HepG2 (cell line): Measurements from ENCODE around the gene ZNF365. TPM values are rescaled to one million over a fixed set of nuclear protein-coding genes. Genes with fewer than 3 reads are reported as not detected.

Experiments
- ARHGAP35 ChIP-seq: sonication (generic); formaldehyde crosslinking; IDR thresholded peaks from 2 replicates; pipeline ENCODE4 v1.9.0; 2022; ENCODE audit warnings: mild to moderate bottlenecking, inconsistent platforms, moderate library complexity, missing genetic modification reagents, borderline replicate concordance
- ATAD3A ChIP-seq: sonication (generic); formaldehyde crosslinking; IDR thresholded peaks from 2 replicates; pipeline ENCODE4 v1.4.0; 2020; ENCODE audit warnings: missing genetic modification reagents
- ATM ChIP-seq: fragments of 450-650 bp; IDR thresholded peaks from 2 replicates; pipeline ENCODE4 v1.7.1; 2017; ENCODE audit warnings: mild to moderate bottlenecking, borderline replicate concordance
- CCDC6 ChIP-seq: sonication (generic); formaldehyde crosslinking; IDR thresholded peaks from 2 replicates; pipeline ENCODE4 v1.8.1; 2022; ENCODE audit warnings: mild to moderate bottlenecking, missing genetic modification reagents, moderate library complexity
- KLF13 ChIP-seq: sonication (generic); formaldehyde crosslinking; IDR thresholded peaks from 2 replicates; pipeline ENCODE4 v1.4.0; 2020; ENCODE audit warnings: mild to moderate bottlenecking, missing genetic modification reagents
- SSRP1 ChIP-seq: IDR thresholded peaks from 2 replicates; pipeline ENCODE4 v1.6.1; 2016; ENCODE audit warnings: control low read depth
- THYN1 ChIP-seq: sonication (generic); formaldehyde crosslinking; IDR thresholded peaks from 2 replicates; pipeline ENCODE4 v1.8.1; 2023; ENCODE audit warnings: low read depth, mild to moderate bottlenecking, moderate library complexity, missing genetic modification reagents, borderline replicate concordance
- ZNF232 ChIP-seq: sonication (generic); formaldehyde crosslinking; IDR thresholded peaks from 2 replicates; pipeline ENCODE4 v1.4.0; 2020; ENCODE audit warnings: missing genetic modification reagents, borderline replicate concordance
- ZNF383 ChIP-seq: sonication (generic); formaldehyde crosslinking; IDR thresholded peaks from 2 replicates; pipeline ENCODE4 v1.4.0; 2020; ENCODE audit warnings: missing genetic modification reagents, mild to moderate bottlenecking, borderline replicate concordance
- polyA plus RNA-seq, 8 experiments: library from polyadenylated mRNA; depleted of rRNA in 3 of 8; stranded (reverse) in 7 of 8; unstranded in 1 of 8; fragments of >200 nt; fragmentation: Illumina TruSeq in 4 of 8; extraction: Trizol in 4 of 8; gene quantifications; 2 replicates each; pipeline versions ENCODE4 v1.2.1 to v1.2.3, GENCODE V29; 2011 to 2016; ENCODE audit warnings: low read depth in 4 of 8, missing spikeins in 1 of 8, mixed read lengths in 1 of 8; ENCODE audit not compliant: insufficient read depth in 1 of 8
- total RNA-seq, 5 experiments: library from RNA; depleted of rRNA; stranded (reverse); fragments of >200 nt; fragmentation: Illumina TruSeq; extraction: Trizol; gene quantifications; 2 replicates each; pipeline ENCODE4 v1.2.3, GENCODE V29; 2016; ENCODE audit warnings: low read depth in 1 of 5
- TF ChIP-seq, protein P1 (sequence below), 2 experiments: sonication (generic) in 1 of 2; formaldehyde crosslinking in 1 of 2; IDR thresholded peaks; 2 replicates each; pipeline versions ENCODE4 v1.4.0 to v1.6.1; 2016 to 2020; ENCODE audit warnings: borderline replicate concordance in 1 of 2, low read depth in 1 of 2, mild to moderate bottlenecking in 1 of 2, missing genetic modification reagents in 1 of 2
- TF ChIP-seq, protein P2 (sequence below): sonication (generic); formaldehyde crosslinking; IDR thresholded peaks from 2 replicates; pipeline ENCODE4 v1.5.1; 2020; ENCODE audit warnings: mild to moderate bottlenecking, missing genetic modification reagents, moderate library complexity
- TF ChIP-seq, protein P3 (sequence below): sonication (generic); formaldehyde crosslinking; IDR thresholded peaks from 2 replicates; pipeline ENCODE4 v1.4.0; 2020; ENCODE audit warnings: missing genetic modification reagents
- TF ChIP-seq, protein P4 (sequence below): sonication (generic); formaldehyde crosslinking; IDR thresholded peaks from 2 replicates; pipeline ENCODE4 v1.8.1; 2022; ENCODE audit warnings: low read depth, mild to moderate bottlenecking, missing genetic modification reagents

Gene ZNF365
- total and polyA plus RNA-seq, 2 of the 13 experiments (the other 11 are each of a cell fraction or from before 2014, with no cell fraction given) = not detected

DNA sequence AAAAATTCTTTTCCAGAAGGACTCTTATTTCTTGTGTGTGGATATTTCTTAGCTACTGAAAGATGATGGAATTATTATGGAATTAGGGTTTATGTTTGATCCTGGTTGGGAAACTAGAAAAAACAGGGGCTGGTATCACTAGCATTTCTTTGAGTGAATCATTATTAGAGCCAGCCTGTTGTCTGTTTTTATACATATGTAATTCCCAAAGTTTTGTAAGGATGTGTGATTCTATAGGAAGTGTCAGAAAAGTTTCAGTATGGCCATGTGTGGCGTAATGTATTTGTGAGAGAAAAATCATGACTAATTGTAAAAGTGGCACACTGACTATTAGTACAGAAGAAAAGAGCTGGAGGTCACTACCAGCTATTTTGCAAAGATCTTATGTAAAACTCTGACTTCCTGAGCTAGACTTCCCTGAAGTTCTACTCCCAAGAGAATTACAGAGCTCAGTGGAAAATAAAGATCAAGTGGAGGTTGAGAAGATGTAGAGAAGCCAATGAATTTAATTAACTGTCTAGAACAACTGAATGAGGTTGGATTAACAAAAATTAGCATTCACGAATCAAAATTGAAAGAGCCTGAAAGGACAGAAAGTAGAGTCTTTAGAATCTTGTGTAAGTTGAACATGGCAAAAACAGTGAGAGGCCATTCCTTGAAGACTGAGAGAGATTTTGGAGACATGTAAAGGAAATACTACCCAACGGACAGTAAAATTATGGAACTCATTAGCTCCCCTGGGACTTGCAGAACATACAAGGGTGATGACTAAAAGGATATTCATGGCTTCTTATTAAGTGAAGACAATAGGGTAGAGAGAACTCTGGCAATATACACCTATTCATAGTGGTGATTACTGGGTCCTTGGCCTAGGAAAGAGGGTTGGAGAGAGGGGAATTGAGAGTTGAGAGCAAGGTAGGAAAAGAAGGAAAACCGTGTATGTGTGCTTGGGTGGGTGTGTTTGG is 12.5 kb downstream of the ZNF365 start (continued):
- TF ChIP-seq ZNF383 (no peak), THYN1 (CRISPR knock-in tag) (no peak), ZNF232 (CRISPR knock-in tag) (no peak), ARHGAP35 (CRISPR knock-in tag) (no peak), CCDC6 (CRISPR knock-in tag) (no peak), ATAD3A (CRISPR knock-in tag) (no peak), SSRP1 (CRISPR knock-in tag) (no peak), KLF13 (no peak), ATM (no peak)
- TF ChIP-seq, protein P1, sequence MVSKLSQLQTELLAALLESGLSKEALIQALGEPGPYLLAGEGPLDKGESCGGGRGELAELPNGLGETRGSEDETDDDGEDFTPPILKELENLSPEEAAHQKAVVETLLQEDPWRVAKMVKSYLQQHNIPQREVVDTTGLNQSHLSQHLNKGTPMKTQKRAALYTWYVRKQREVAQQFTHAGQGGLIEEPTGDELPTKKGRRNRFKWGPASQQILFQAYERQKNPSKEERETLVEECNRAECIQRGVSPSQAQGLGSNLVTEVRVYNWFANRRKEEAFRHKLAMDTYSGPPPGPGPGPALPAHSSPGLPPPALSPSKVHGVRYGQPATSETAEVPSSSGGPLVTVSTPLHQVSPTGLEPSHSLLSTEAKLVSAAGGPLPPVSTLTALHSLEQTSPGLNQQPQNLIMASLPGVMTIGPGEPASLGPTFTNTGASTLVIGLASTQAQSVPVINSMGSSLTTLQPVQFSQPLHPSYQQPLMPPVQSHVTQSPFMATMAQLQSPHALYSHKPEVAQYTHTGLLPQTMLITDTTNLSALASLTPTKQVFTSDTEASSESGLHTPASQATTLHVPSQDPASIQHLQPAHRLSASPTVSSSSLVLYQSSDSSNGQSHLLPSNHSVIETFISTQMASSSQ (IDR thresholded peaks at IDR 0.05; ENCODE audit: low read depth) = no peak
- TF ChIP-seq, protein P1 (CRISPR knock-in tag; IDR thresholded peaks at IDR 0.05; ENCODE audit: borderline replicate concordance) = no peak
- TF ChIP-seq, protein P2, sequence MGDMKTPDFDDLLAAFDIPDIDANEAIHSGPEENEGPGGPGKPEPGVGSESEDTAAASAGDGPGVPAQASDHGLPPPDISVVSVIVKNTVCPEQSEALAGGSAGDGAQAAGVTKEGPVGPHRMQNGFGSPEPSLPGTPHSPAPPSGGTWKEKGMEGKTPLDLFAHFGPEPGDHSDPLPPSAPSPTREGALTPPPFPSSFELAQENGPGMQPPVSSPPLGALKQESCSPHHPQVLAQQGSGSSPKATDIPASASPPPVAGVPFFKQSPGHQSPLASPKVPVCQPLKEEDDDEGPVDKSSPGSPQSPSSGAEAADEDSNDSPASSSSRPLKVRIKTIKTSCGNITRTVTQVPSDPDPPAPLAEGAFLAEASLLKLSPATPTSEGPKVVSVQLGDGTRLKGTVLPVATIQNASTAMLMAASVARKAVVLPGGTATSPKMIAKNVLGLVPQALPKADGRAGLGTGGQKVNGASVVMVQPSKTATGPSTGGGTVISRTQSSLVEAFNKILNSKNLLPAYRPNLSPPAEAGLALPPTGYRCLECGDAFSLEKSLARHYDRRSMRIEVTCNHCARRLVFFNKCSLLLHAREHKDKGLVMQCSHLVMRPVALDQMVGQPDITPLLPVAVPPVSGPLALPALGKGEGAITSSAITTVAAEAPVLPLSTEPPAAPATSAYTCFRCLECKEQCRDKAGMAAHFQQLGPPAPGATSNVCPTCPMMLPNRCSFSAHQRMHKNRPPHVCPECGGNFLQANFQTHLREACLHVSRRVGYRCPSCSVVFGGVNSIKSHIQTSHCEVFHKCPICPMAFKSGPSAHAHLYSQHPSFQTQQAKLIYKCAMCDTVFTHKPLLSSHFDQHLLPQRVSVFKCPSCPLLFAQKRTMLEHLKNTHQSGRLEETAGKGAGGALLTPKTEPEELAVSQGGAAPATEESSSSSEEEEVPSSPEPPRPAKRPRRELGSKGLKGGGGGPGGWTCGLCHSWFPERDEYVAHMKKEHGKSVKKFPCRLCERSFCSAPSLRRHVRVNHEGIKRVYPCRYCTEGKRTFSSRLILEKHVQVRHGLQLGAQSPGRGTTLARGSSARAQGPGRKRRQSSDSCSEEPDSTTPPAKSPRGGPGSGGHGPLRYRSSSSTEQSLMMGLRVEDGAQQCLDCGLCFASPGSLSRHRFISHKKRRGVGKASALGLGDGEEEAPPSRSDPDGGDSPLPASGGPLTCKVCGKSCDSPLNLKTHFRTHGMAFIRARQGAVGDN (CRISPR knock-in tag) = no peak
- TF ChIP-seq, protein P3, sequence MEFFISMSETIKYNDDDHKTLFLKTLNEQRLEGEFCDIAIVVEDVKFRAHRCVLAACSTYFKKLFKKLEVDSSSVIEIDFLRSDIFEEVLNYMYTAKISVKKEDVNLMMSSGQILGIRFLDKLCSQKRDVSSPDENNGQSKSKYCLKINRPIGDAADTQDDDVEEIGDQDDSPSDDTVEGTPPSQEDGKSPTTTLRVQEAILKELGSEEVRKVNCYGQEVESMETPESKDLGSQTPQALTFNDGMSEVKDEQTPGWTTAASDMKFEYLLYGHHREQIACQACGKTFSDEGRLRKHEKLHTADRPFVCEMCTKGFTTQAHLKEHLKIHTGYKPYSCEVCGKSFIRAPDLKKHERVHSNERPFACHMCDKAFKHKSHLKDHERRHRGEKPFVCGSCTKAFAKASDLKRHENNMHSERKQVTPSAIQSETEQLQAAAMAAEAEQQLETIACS (CRISPR knock-in tag) = no peak
- TF ChIP-seq, protein P4, sequence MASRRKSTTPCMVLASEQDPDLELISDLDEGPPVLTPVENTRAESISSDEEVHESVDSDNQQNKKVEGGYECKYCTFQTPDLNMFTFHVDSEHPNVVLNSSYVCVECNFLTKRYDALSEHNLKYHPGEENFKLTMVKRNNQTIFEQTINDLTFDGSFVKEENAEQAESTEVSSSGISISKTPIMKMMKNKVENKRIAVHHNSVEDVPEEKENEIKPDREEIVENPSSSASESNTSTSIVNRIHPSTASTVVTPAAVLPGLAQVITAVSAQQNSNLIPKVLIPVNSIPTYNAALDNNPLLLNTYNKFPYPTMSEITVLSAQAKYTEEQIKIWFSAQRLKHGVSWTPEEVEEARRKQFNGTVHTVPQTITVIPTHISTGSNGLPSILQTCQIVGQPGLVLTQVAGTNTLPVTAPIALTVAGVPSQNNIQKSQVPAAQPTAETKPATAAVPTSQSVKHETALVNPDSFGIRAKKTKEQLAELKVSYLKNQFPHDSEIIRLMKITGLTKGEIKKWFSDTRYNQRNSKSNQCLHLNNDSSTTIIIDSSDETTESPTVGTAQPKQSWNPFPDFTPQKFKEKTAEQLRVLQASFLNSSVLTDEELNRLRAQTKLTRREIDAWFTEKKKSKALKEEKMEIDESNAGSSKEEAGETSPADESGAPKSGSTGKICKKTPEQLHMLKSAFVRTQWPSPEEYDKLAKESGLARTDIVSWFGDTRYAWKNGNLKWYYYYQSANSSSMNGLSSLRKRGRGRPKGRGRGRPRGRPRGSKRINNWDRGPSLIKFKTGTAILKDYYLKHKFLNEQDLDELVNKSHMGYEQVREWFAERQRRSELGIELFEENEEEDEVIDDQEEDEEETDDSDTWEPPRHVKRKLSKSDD = no peak
